ENCODE data around the gene FBLIM1.

- no peak for TF ChIP-seq POU2F2 (IDR thresholded peaks at IDR 0.05; ENCODE audit: low read depth, low read length)
- TF ChIP-seq POLR2AphosphoS5 (IDR thresholded peaks at IDR 0.05; ENCODE audit: low read depth, low read length) = no peak
- TF ChIP-seq PAX5 (IDR thresholded peaks at IDR 0.05; ENCODE audit: insufficient read depth, low read length, severe bottlenecking) = no peak
- TF ChIP-seq TAF1 (IDR thresholded peaks at IDR 0.05; ENCODE audit: low read depth, low read length) = no peak
These were observed 4.8 kb upstream of the FBLIM1 start for GRCh38 chr1:15753776-15754175.
